H1 (cell line): Measurements from ENCODE around the gene TRIM32. TPM values are rescaled to one million over a fixed set of nuclear protein-coding genes. Genes with fewer than 3 reads are reported as not detected.

Experiments used
- CTCF ChIA-PET: fragments of 300-600 bp; sonication (Branson Sonifier 250); formaldehyde crosslinking; loops from one replicate; lab custom pipeline; 2021; ENCODE audit not compliant: partially characterized antibody; lab: Charles Lee
- POLR2A ChIA-PET: fragments of 300-600 bp; sonication (Branson Sonifier 250); formaldehyde crosslinking; loops from one replicate; lab custom pipeline; 2021; ENCODE audit warnings: inconsistent platforms; ENCODE audit not compliant: partially characterized antibody; lab: Charles Lee
- DNase-seq, 2 experiments: peaks; one replicate each; pipeline versions ENCODE4 v3.0.0 to v3.0.0-alpha.2; 2010 to 2022; ENCODE audit warnings: low spot score in 2 of 2, low read depth in 1 of 2, mixed read lengths in 1 of 2
- FAIRE-seq: peaks from 2 replicates; lab custom pipeline; 2011; peaks lifted over from hg19 to GRCh38; lab: Jason Lieb, UNC
- H2AFZ ChIP-seq: 2 replicates; pipeline ENCODE4 v1.8.1; 2012; ENCODE audit warnings: low read length, inconsistent platforms
- H2AK5ac ChIP-seq: 2 replicates; pipeline ENCODE4 v1.6.1; 2013; ENCODE audit warnings: low read depth, low read length
- H2BK120ac ChIP-seq: replicated peaks from 2 replicates; pipeline ENCODE3; 2013; ENCODE audit warnings: low read depth, low read length, inconsistent platforms
- H2BK12ac ChIP-seq: 2 replicates; pipeline ENCODE4 v1.6.1; 2013; ENCODE audit warnings: low read depth, low read length
- H2BK15ac ChIP-seq: 2 replicates; pipeline ENCODE4 v1.6.1; 2013; ENCODE audit warnings: low read length
- H2BK20ac ChIP-seq: 2 replicates; pipeline ENCODE4 v1.6.1; 2013; ENCODE audit warnings: low read length
- H2BK5ac ChIP-seq: 2 replicates; pipeline ENCODE4 v1.6.1; 2013; ENCODE audit warnings: low read depth, low read length
- H3K14ac ChIP-seq: 2 replicates; pipeline ENCODE4 v1.6.1; 2013; ENCODE audit warnings: inconsistent platforms; ENCODE audit not compliant: insufficient read length
- H3K18ac ChIP-seq: 2 replicates; pipeline ENCODE4 v1.6.1; 2013; ENCODE audit warnings: low read length; ENCODE audit errors: extremely low read depth
- H3K23ac ChIP-seq: 2 replicates; pipeline ENCODE4 v1.6.1; 2013; ENCODE audit warnings: inconsistent platforms; ENCODE audit not compliant: insufficient read length
- H3K23me2 ChIP-seq: 2 replicates; pipeline ENCODE4 v1.6.1; 2013; ENCODE audit warnings: low read depth, low read length
- H3K27ac ChIP-seq: 2 replicates; pipeline ENCODE4 v1.6.1; 2011; ENCODE audit warnings: low read depth, low read length, inconsistent platforms
- H3K27me3 ChIP-seq, 4 experiments: replicated peaks in 1 of 4; 1 replicate in 1 of 4; 2 replicates in 3 of 4; pipeline versions ENCODE4 v1.6.1 to v1.8.1; 2011 to 2013; ENCODE audit warnings: low read length in 3 of 4, mild to moderate bottlenecking in 3 of 4, inconsistent platforms in 2 of 4, mixed read lengths in 2 of 4, moderate library complexity in 1 of 4; ENCODE audit not compliant: control insufficient read depth in 3 of 4, insufficient read depth in 3 of 4; ENCODE audit errors: extremely low read depth in 1 of 4
- H3K36me3 ChIP-seq, 4 experiments: 2 replicates each; pipeline versions ENCODE4 v1.6.1 to v1.8.1; 2011 to 2013; ENCODE audit warnings: mild to moderate bottlenecking in 4 of 4, low read length in 3 of 4, moderate library complexity in 2 of 4, control low read depth in 1 of 4, inconsistent platforms in 1 of 4; ENCODE audit not compliant: insufficient read depth in 4 of 4, control insufficient read depth in 2 of 4
- H3K4ac ChIP-seq: replicated peaks from 2 replicates; pipeline ENCODE3; 2013; ENCODE audit warnings: low read length, low read depth, mixed read lengths, inconsistent platforms; ENCODE audit not compliant: insufficient read length
- H3K4me1 ChIP-seq, 4 experiments: replicated peaks in 1 of 4; 1 replicate in 1 of 4; 2 replicates in 3 of 4; pipeline versions ENCODE4 v1.6.1 to v1.8.1; 2011 to 2013; ENCODE audit warnings: low read length in 3 of 4, inconsistent platforms in 2 of 4, mixed read lengths in 1 of 4; ENCODE audit not compliant: insufficient read depth in 4 of 4, control insufficient read depth in 3 of 4
- H3K4me2 ChIP-seq, 2 experiments: 2 replicates each; pipeline versions ENCODE4 v1.6.1 to v1.8.1; 2011 to 2013; ENCODE audit warnings: low read depth in 2 of 2, low read length in 2 of 2, control low read depth in 1 of 2, inconsistent platforms in 1 of 2, mild to moderate bottlenecking in 1 of 2; ENCODE audit not compliant: insufficient read depth in 1 of 2
- H3K4me3 ChIP-seq, 4 experiments: fragments of 200-600, 300-600 bp in 1 of 4; sonication (generic), shearing (Covaris generic), sonication (Bioruptor Twin) in 1 of 4; 2 replicates each; pipeline versions ENCODE4 v1.5.1 to v1.8.1; 2011 to 2016; ENCODE audit warnings: low read length in 4 of 4, low read depth in 3 of 4, control low read depth in 2 of 4, inconsistent platforms in 2 of 4, mild to moderate bottlenecking in 2 of 4, mixed read lengths in 1 of 4, moderate library complexity in 1 of 4; ENCODE audit not compliant: insufficient read depth in 2 of 4; ENCODE audit errors: extremely low read depth in 1 of 4
- H3K56ac ChIP-seq: replicated peaks from 2 replicates; pipeline ENCODE3; 2013; ENCODE audit warnings: low read depth, mild to moderate bottlenecking, mixed read lengths, low read length, inconsistent platforms; ENCODE audit not compliant: insufficient read length
- H3K79me1 ChIP-seq: 2 replicates; pipeline ENCODE4 v1.6.1; 2013; ENCODE audit warnings: low read depth, low read length, control low read depth
- H3K79me2 ChIP-seq, 2 experiments: 2 replicates each; pipeline versions ENCODE4 v1.6.1 to v1.8.1; 2012 to 2013; ENCODE audit warnings: low read length in 2 of 2, mild to moderate bottlenecking in 2 of 2, inconsistent platforms in 1 of 2; ENCODE audit not compliant: insufficient read depth in 2 of 2, control insufficient read depth in 1 of 2
- H3K9ac ChIP-seq, 4 experiments: replicated peaks in 1 of 4; 1 replicate in 1 of 4; 2 replicates in 3 of 4; pipeline versions ENCODE4 v1.6.1 to v1.8.1; 2011 to 2013; ENCODE audit warnings: low read depth in 3 of 4, low read length in 3 of 4, control low read depth in 2 of 4, mild to moderate bottlenecking in 2 of 4, moderate library complexity in 2 of 4, inconsistent platforms in 1 of 4; ENCODE audit errors: extremely low read depth in 1 of 4
- H3K9me3 ChIP-seq, 2 experiments: 2 replicates each; pipeline versions ENCODE4 v1.6.1 to v1.8.1; 2012 to 2013; ENCODE audit warnings: mild to moderate bottlenecking in 2 of 2, moderate library complexity in 2 of 2, control low read depth in 1 of 2, inconsistent platforms in 1 of 2, low read depth in 1 of 2, low read length in 1 of 2, mixed read lengths in 1 of 2; ENCODE audit not compliant: insufficient read depth in 2 of 2
- H4K20me1 ChIP-seq, 2 experiments: replicated peaks in 1 of 2; 2 replicates each; pipeline versions ENCODE3 to v1.8.1; 2011 to 2013; ENCODE audit warnings: inconsistent platforms in 2 of 2, low read length in 2 of 2, mild to moderate bottlenecking in 1 of 2; ENCODE audit not compliant: insufficient read depth in 2 of 2, control insufficient read depth in 1 of 2
- H4K5ac ChIP-seq: 2 replicates; pipeline ENCODE4 v1.6.1; 2013; ENCODE audit warnings: low read length, low read depth, mixed read lengths, inconsistent platforms; ENCODE audit not compliant: insufficient read length
- H4K8ac ChIP-seq: 2 replicates; pipeline ENCODE4 v1.8.0; 2013; ENCODE audit warnings: mild to moderate bottlenecking, moderate library complexity, low read length, inconsistent platforms; ENCODE audit not compliant: insufficient read depth; ENCODE audit errors: extremely low read depth
- H4K91ac ChIP-seq: replicated peaks from 2 replicates; pipeline ENCODE3; 2013; ENCODE audit warnings: low read length, mixed read lengths, inconsistent platforms; ENCODE audit not compliant: insufficient read length
- BACH1 ChIP-seq: IDR thresholded peaks from 2 replicates; pipeline ENCODE4 v1.6.1; 2012; ENCODE audit warnings: low read length, improper control_type of control experiment
- BCL11A ChIP-seq, 2 experiments: IDR thresholded peaks; one replicate each; pipeline ENCODE4 v1.6.1; 2011; ENCODE audit warnings: low read depth in 2 of 2, low read length in 2 of 2, mild to moderate bottlenecking in 2 of 2
- EGR1 ChIP-seq: IDR thresholded peaks from 2 replicates; pipeline ENCODE4 v1.6.1; 2011; ENCODE audit warnings: low read depth, low read length, borderline replicate concordance
- NANOG ChIP-seq: IDR thresholded peaks from 2 replicates; pipeline ENCODE4 v1.6.1; 2011; ENCODE audit warnings: low read length, low read depth, mild to moderate bottlenecking, inconsistent platforms; ENCODE audit not compliant: insufficient read depth, poor library complexity, severe bottlenecking
- POLR2AphosphoS5 ChIP-seq: IDR thresholded peaks from 2 replicates; pipeline ENCODE4 v1.6.1; 2011; ENCODE audit warnings: low read depth, low read length
- SP2 ChIP-seq: IDR thresholded peaks from 2 replicates; pipeline ENCODE4 v1.6.1; 2012; ENCODE audit warnings: mild to moderate bottlenecking, low read length, inconsistent platforms
- WGBS, 2 experiments: shearing (Covaris generic) in 1 of 2; methylation state at CpG; one replicate each; pipeline versions ENCODE4 v1.1.6 to v1.1.7; 2013 to 2015; ENCODE audit warnings: low lambda C conversion rate in 2 of 2, mixed read lengths in 2 of 2, inconsistent platforms in 1 of 2, low coverage in 1 of 2, missing lambda C conversion rate in 1 of 2; ENCODE audit not compliant: insufficient replicate concordance in 2 of 2, insufficient coverage in 1 of 2, insufficient read length in 1 of 2; ENCODE audit errors: extremely low coverage in 1 of 2, missing lambda C conversion rate in 1 of 2; 5-methylcytosine and 5-hydroxymethylcytosine counted together
- polyA plus RNA-seq, 7 experiments: library from polyadenylated mRNA; depleted of rRNA in 3 of 7; stranded (reverse) in 5 of 7; unstranded in 2 of 7; fragments of >200 nt in 5 of 7; fragments of 200-250 nt in 2 of 7; gene quantifications; 1 replicate in 5 of 7; 2 replicates in 1 of 7; 4 replicates in 1 of 7; pipeline versions ENCODE4 v1.2.1 to v1.2.3, GENCODE V29; 2011 to 2013; ENCODE audit warnings: missing spikeins in 2 of 7, mixed read lengths in 2 of 7
- total RNA-seq: library from RNA; stranded (reverse); fragmentation: NEBNext Ultra II Directional; extraction: Animal tissue kit (Norgen Biotek cat#: 25700); gene quantifications from 2 replicates; pipeline ENCODE4 v1.2.1, GENCODE V29; 2021

The TRIM32 gene
- total and polyA plus RNA-seq, 2 of the 8 experiments (the other 6 are each of a cell fraction or from before 2014, with no cell fraction given) = 10.5 to 17.3 TPM

DNA sequence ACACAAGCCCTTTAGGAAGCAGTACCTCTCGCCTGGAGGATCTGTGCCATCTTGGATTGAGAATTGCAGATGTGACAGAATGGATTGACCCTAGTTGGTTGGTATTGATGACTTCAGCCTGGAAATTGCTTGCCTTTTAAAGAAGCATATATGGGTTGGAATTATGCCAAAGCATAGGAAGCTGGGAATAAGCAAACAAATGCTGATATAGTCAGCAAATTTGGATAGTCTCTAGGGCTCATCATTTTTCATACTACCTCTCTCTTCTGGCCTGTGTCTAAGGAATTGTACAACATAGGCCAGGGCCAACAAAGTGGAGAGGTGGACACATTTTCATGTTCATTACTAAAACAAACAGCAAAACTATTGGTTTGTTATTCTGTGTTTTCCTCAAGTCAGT, 13.2 kb downstream of the TRIM32 start:
- Histone ChIP-seq H3K14ac (no peak overlapping the region), H2BK20ac (no peak overlapping the region), H3K18ac (no peak overlapping the region), H4K5ac (no peak overlapping the region), H3K27me3 (no peaks in the 10 kb centered on the region), H4K91ac (no peak overlapping the region), H4K20me1 (peaks cover 0 to 6% of the 10 kb centered on the region in 2 experiments), H3K79me1 (no peaks in the 10 kb centered on the region; the same call in 1 of the 2 replicates), H2BK15ac (no peak overlapping the region), H4K8ac (no peak overlapping the region), H3K4me3 (no peak overlapping the region), H3K23ac (no peak overlapping the region), H3K4me2 (no peak overlapping the region), H3K9me3 (no peaks in the 10 kb centered on the region), H3K56ac (no peak overlapping the region), H3K27ac (no peak overlapping the region), H3K36me3 (peaks cover 0 to 32% (median 17%) of the 10 kb centered on the region in 4 experiments; a peak in 6 of 8 replicates), H3K23me2 (no peaks in the 10 kb centered on the region), H2AK5ac (no peak overlapping the region), H3K4me1 (peaks cover 0 to 3% (median 0%) of the 10 kb centered on the region in 4 experiments; a peak in 1 of 7 replicates), H2BK120ac (no peak overlapping the region), H2AFZ (no peak overlapping the region), H2BK5ac (no peak overlapping the region), H3K79me2 (0 out of 4 replicates have a peak, but pooled peaks cover 0 to 3% of the 10 kb centered on the region in 2 experiments), H2BK12ac (no peak overlapping the region), H3K9ac (no peak overlapping the region), H3K4ac (no peak overlapping the region)
- ChIA-PET CTCF (interaction anchor here (1.1 kb wide), 1 partner anchor 37 kb away, joined by 3 read pairs; no protein-coding TSS in a partner anchor), POLR2A (interaction anchor here (1.2 kb wide), 1 partner anchor 11 kb away, joined by 3 read pairs; no protein-coding TSS in a partner anchor)
- no peak for FAIRE-seq
- TF ChIP-seq POLR2AphosphoS5 = no peak
- TF ChIP-seq SP2 = no peak
- no peak for TF ChIP-seq BCL11A (IDR thresholded peaks at IDR 0.05; ENCODE audit: low read depth in 2 of 2, low read length in 2 of 2)
- TF ChIP-seq EGR1 = no peak
- TF ChIP-seq BACH1 = no peak
- no peak for TF ChIP-seq NANOG
- no peak for DNase-seq
- whole genome bisulfite sequencing, 2 experiments = 86% methylated on average over 1 of the region's 1 CpG; no CpG with 5 or more reads in 1 of the 2 experiments
